HEK293 (cell line): Measurements from ENCODE around the gene SLC25A6.

Experiments
- AEBP2 ChIP-seq: fragments of 450-650 bp; formaldehyde crosslinking; IDR thresholded peaks from 2 replicates; pipeline ENCODE4 v1.5.1; 2016; ENCODE audit warnings: missing biosample characterization, missing genetic modification characterization, borderline replicate concordance
- CTCF ChIP-seq: fragments of 450-650 bp; formaldehyde crosslinking; IDR thresholded peaks from 2 replicates; pipeline ENCODE4 v1.5.1; 2016; ENCODE audit warnings: missing biosample characterization, missing genetic modification characterization
- REST ChIP-seq: fragments of 450-650 bp; formaldehyde crosslinking; IDR thresholded peaks from 2 replicates; pipeline ENCODE4 v1.5.1; 2016; ENCODE audit warnings: missing biosample characterization, missing genetic modification characterization
- ZNF416 ChIP-seq: fragments of 450-650 bp; formaldehyde crosslinking; IDR thresholded peaks from 2 replicates; pipeline ENCODE4 v1.5.1; 2016; ENCODE audit warnings: missing biosample characterization, missing genetic modification characterization
- ZNF488 ChIP-seq: fragments of 450-650 bp; formaldehyde crosslinking; IDR thresholded peaks from 2 replicates; pipeline ENCODE4 v1.5.1; 2016; ENCODE audit warnings: missing biosample characterization, missing genetic modification characterization
- ZNF510 ChIP-seq: fragments of 450-650 bp; formaldehyde crosslinking; IDR thresholded peaks from 2 replicates; pipeline ENCODE4 v1.5.1; 2018; ENCODE audit warnings: mild to moderate bottlenecking, missing genetic modification characterization, missing biosample characterization; ENCODE audit not compliant: insufficient replicate concordance

- no peak for TF ChIP-seq ZNF416 (tag by site-specific recombination)
- no peak for TF ChIP-seq AEBP2 (tag by site-specific recombination)
- TF ChIP-seq ZNF510 (tag by site-specific recombination): no peak
- no peak for TF ChIP-seq CTCF (tag by site-specific recombination)
- no peak for TF ChIP-seq ZNF488 (tag by site-specific recombination)
- TF ChIP-seq REST (tag by site-specific recombination): no peak
Observed at GRCh38 chrX:1433646-1434357, 41.9 kb upstream of the SLC25A6 start.
